Endothelial cell of umbilical vein (primary cell): Measurements from ENCODE around the gene CCR5. TPM values are rescaled to one million over a fixed set of nuclear protein-coding genes. Genes with fewer than 3 reads are reported as not detected.

Experiments
- BruUV-seq: library from RNA; stranded (reverse); fragments of 400-500 nt; replicated peaks from 2 replicates; lab custom pipeline; 2021; lab: Mats Ljungman, UMichigan
- CTCF ChIA-PET: fragments of 300-600, 350-600 bp; sonication (Branson Sonifier 250); formaldehyde crosslinking; loops from one replicate; lab custom pipeline; 2021; ENCODE audit warnings: antibody characterized with exemption, inconsistent platforms; lab: Charles Lee
- POLR2A ChIA-PET: fragments of 300-600, 350-600 bp; sonication (Branson Sonifier 250); formaldehyde crosslinking; loops from one replicate; lab custom pipeline; 2021; ENCODE audit warnings: antibody characterized with exemption, inconsistent platforms; lab: Charles Lee
- DNase-seq: peaks from one replicate; pipeline ENCODE4 v3.0.0-alpha.2; 2011; ENCODE audit warnings: low read depth, low spot score
- FAIRE-seq: peaks from 2 replicates; lab custom pipeline; 2011; peaks lifted over from hg19 to GRCh38; lab: Jason Lieb, UNC
- H2AFZ ChIP-seq: 2 replicates; pipeline ENCODE4 v1.6.0; 2012; ENCODE audit warnings: low read depth, low read length, control low read depth, inconsistent platforms
- H3K27ac ChIP-seq: 2 replicates; pipeline ENCODE4 v1.5.1; 2011; ENCODE audit warnings: low read depth, mild to moderate bottlenecking, control low read depth, low read length, moderate library complexity; ENCODE audit not compliant: insufficient read depth
- H3K27me3 ChIP-seq, 2 experiments: 2 replicates each; pipeline versions ENCODE4 v1.6.0 to v1.6.1; 2011; ENCODE audit warnings: low read length in 2 of 2, mixed read lengths in 1 of 2; ENCODE audit not compliant: control insufficient read depth in 2 of 2, insufficient read depth in 2 of 2
- H3K36me3 ChIP-seq, 2 experiments: 2 replicates in 1 of 2; 3 replicates in 1 of 2; pipeline ENCODE4 v1.5.1; 2011; ENCODE audit warnings: low read length in 2 of 2, mild to moderate bottlenecking in 1 of 2, moderate library complexity in 1 of 2; ENCODE audit not compliant: control insufficient read depth in 2 of 2, insufficient read depth in 2 of 2; ENCODE audit errors: extremely low read depth in 1 of 2
- H3K4me1 ChIP-seq: 3 replicates; pipeline ENCODE4 v1.5.1; 2011; ENCODE audit warnings: mild to moderate bottlenecking, low read length; ENCODE audit not compliant: control insufficient read depth, insufficient read depth; ENCODE audit errors: extremely low read depth
- H3K4me2 ChIP-seq: 2 replicates; pipeline ENCODE4 v1.6.1; 2011; ENCODE audit warnings: low read length, control low read depth, mixed read lengths; ENCODE audit not compliant: insufficient read depth
- H3K4me3 ChIP-seq, 3 experiments: fragments of 200-600 bp in 1 of 3; sonication (generic), shearing (Covaris generic) in 1 of 3; replicated peaks in 1 of 3; 2 replicates each; pipeline ENCODE4 v1.5.1; 2011 to 2016; ENCODE audit warnings: control low read depth in 3 of 3, low read length in 3 of 3, mild to moderate bottlenecking in 2 of 3, inconsistent platforms in 1 of 3, low read depth in 1 of 3, moderate library complexity in 1 of 3; ENCODE audit not compliant: insufficient read depth in 1 of 3
- H3K79me2 ChIP-seq: 2 replicates; pipeline ENCODE4 v1.6.0; 2012; ENCODE audit warnings: low read length, inconsistent platforms; ENCODE audit not compliant: control insufficient read depth, insufficient read depth
- H3K9ac ChIP-seq: replicated peaks from 2 replicates; pipeline ENCODE3; 2011; ENCODE audit warnings: low read length, control low read depth; ENCODE audit not compliant: insufficient read depth; ENCODE audit errors: extremely low read depth
- H3K9me1 ChIP-seq: replicated peaks from 3 replicates; pipeline ENCODE4 v1.6.0; 2011; ENCODE audit warnings: mild to moderate bottlenecking, low read length; ENCODE audit not compliant: control insufficient read depth, insufficient read depth; ENCODE audit errors: extremely low read depth
- H3K9me3 ChIP-seq: replicated peaks from 2 replicates; pipeline ENCODE4 v1.5.1; 2012; ENCODE audit warnings: low read length, inconsistent platforms; ENCODE audit not compliant: control insufficient read depth, insufficient read depth
- H4K20me1 ChIP-seq: replicated peaks from 2 replicates; pipeline ENCODE3; 2011; ENCODE audit warnings: mild to moderate bottlenecking, low read length; ENCODE audit not compliant: control insufficient read depth, insufficient read depth; ENCODE audit errors: extremely low read depth
- CTCF ChIP-seq, 2 donors: IDR thresholded peaks; 1 replicate in 1 of 2; 2 replicates in 1 of 2; pipeline ENCODE4 v1.5.1; 2011; ENCODE audit warnings: low read length in 2 of 2, mild to moderate bottlenecking in 2 of 2, moderate library complexity in 2 of 2, control low read depth in 1 of 2, inconsistent platforms in 1 of 2, low read depth in 1 of 2; ENCODE audit not compliant: insufficient read depth in 1 of 2; ENCODE audit errors: extremely low read depth in 1 of 2
- EZH2 ChIP-seq: IDR thresholded peaks from 2 replicates; pipeline ENCODE4 v1.6.1; 2012; ENCODE audit warnings: borderline replicate concordance, low read depth, mild to moderate bottlenecking, moderate library complexity, low read length, inconsistent platforms; ENCODE audit not compliant: severe bottlenecking
- FOS ChIP-seq: IDR thresholded peaks from 2 replicates; pipeline ENCODE4 v1.6.1; 2011; ENCODE audit warnings: mild to moderate bottlenecking, low read length, moderate library complexity, borderline replicate concordance; ENCODE audit not compliant: insufficient read depth
- GATA2 ChIP-seq: IDR thresholded peaks from 2 replicates; pipeline ENCODE4 v1.7.0; 2011; ENCODE audit warnings: low read depth, mild to moderate bottlenecking, moderate library complexity, mixed read lengths, low read length; ENCODE audit not compliant: insufficient read length, insufficient read depth
- JUN ChIP-seq: IDR thresholded peaks from 2 replicates; pipeline ENCODE4 v1.6.1; 2011; ENCODE audit warnings: borderline replicate concordance, low read depth; ENCODE audit not compliant: insufficient read length, insufficient read depth
- MAX ChIP-seq: IDR thresholded peaks from 2 replicates; pipeline ENCODE4 v1.6.1; 2011; ENCODE audit not compliant: insufficient read depth, insufficient read length
- MYC ChIP-seq: IDR thresholded peaks from one replicate; pipeline ENCODE4 v1.6.1; 2011; ENCODE audit warnings: mild to moderate bottlenecking, low read depth, low read length
- POLR2A ChIP-seq: IDR thresholded peaks from 2 replicates; pipeline ENCODE4 v1.6.1; 2012; ENCODE audit warnings: low read depth, mild to moderate bottlenecking, control low read depth, low read length
- POLR2AphosphoS5 ChIP-seq: IDR thresholded peaks from 2 replicates; pipeline ENCODE4 v1.6.1; 2012; ENCODE audit warnings: low read depth, mild to moderate bottlenecking, control low read depth, low read length, moderate library complexity; ENCODE audit not compliant: insufficient read depth
- dilution Hi-C: fragments of 300-500 bp; cut with MboI; formaldehyde crosslinking; loops from one replicate; pipeline ENCODE4 v1.15.0; 2019; ENCODE audit warnings: low sequenced_read_pairs; ENCODE audit not compliant: extremely low pct_ligation_motif_present
- intact Hi-C: fragments of 100-400 bp; cut with micrococcal nuclease; formaldehyde crosslinking; loops from one replicate; pipeline ENCODE4 v1.10.0; 2022
- polyA plus RNA-seq, 4 experiments: library from polyadenylated mRNA; depleted of rRNA in 3 of 4; stranded (reverse) in 3 of 4; unstranded in 1 of 4; fragments of >200 nt; gene quantifications; 2 replicates each; pipeline versions ENCODE4 v1.2.1 to v1.2.3, GENCODE V29; 2011 to 2012; ENCODE audit warnings: missing spikeins in 1 of 4
- total RNA-seq: library from RNA; stranded (reverse); gene quantifications from 2 replicates; pipeline ENCODE4 v1.2.3, GENCODE V29; 2021

The CCR5 gene
- total and polyA plus RNA-seq, 2 donors (not counting 3 experiments of a cell fraction or from before 2014, with no cell fraction given): not detected

GRCh38 chr3:46350262-46350565 is 20.5 kb upstream of the CCR5 start:
- Histone ChIP-seq H3K4me1 (no peaks in the 10 kb centered on the region), H4K20me1 (no peaks in the 10 kb centered on the region), H3K9me3 (no peaks in the 10 kb centered on the region), H3K36me3 (no peaks in the 10 kb centered on the region), H3K9me1 (no peaks in the 10 kb centered on the region), H3K27ac (no peak overlapping the region), H3K4me3 (no peak overlapping the region), H3K79me2 (no peaks in the 10 kb centered on the region), H3K9ac (no peak overlapping the region), H3K4me2 (no peak overlapping the region), H2AFZ (no peak overlapping the region), H3K27me3 (peaks cover 4 to 11% of the 10 kb centered on the region in 2 experiments)
- POLR2A ChIA-PET: no interaction called here
- TF ChIP-seq MAX: no peak
- no peak for TF ChIP-seq POLR2A
- no peak for TF ChIP-seq JUN
- TF ChIP-seq MYC: no peak
- no peak for TF ChIP-seq GATA2
- no peak for TF ChIP-seq POLR2AphosphoS5
- no peak for TF ChIP-seq EZH2
- TF ChIP-seq FOS: no peak
- TF ChIP-seq CTCF (IDR thresholded peaks at IDR 0.05; ENCODE audit: extremely low read depth in 1 of 2, insufficient read depth in 1 of 2, low read depth in 1 of 2, low read length in 2 of 2): no peak
- FAIRE-seq: no peak
- intact Hi-C loops (no loop called here), dilution Hi-C loops (no loop called here)
- BruUV-seq: no TSS peak
- CTCF ChIA-PET: no interaction called here
- DNase-seq: no peak
